HEK293 (cell line): Measurements from ENCODE around the gene ATP6V0B.

Source experiments
- KLF16 ChIP-seq: fragments of 450-650 bp; formaldehyde crosslinking; IDR thresholded peaks from 2 replicates; pipeline ENCODE4 v1.5.1; 2017; ENCODE audit warnings: missing biosample characterization, missing genetic modification characterization
- KLF8 ChIP-seq: fragments of 450-650 bp; formaldehyde crosslinking; IDR thresholded peaks from 2 replicates; pipeline ENCODE4 v1.5.1; 2016; ENCODE audit warnings: missing biosample characterization, missing genetic modification characterization
- KLF9 ChIP-seq: fragments of 450-650 bp; formaldehyde crosslinking; IDR thresholded peaks from 2 replicates; pipeline ENCODE4 v1.5.1; 2016; ENCODE audit warnings: missing biosample characterization, missing genetic modification characterization, low read depth
- PRDM2 ChIP-seq: fragments of 450-650 bp; formaldehyde crosslinking; IDR thresholded peaks from 2 replicates; pipeline ENCODE4 v1.5.1; 2016; ENCODE audit warnings: missing biosample characterization, missing genetic modification characterization, borderline replicate concordance
- PRDM6 ChIP-seq: fragments of 450-650 bp; formaldehyde crosslinking; IDR thresholded peaks from 2 replicates; pipeline ENCODE4 v1.5.1; 2017; ENCODE audit warnings: missing biosample characterization, missing genetic modification characterization
- ZNF148 ChIP-seq: fragments of 450-650 bp; formaldehyde crosslinking; IDR thresholded peaks from 2 replicates; pipeline ENCODE4 v1.5.0; 2017; ENCODE audit warnings: missing biosample characterization, missing genetic modification characterization, borderline replicate concordance
- ZNF449 ChIP-seq: fragments of 450-650 bp; formaldehyde crosslinking; IDR thresholded peaks from 2 replicates; pipeline ENCODE4 v1.5.1; 2017; ENCODE audit warnings: missing biosample characterization, mild to moderate bottlenecking, missing genetic modification characterization, moderate library complexity
- ZNF785 ChIP-seq: fragments of 450-650 bp; formaldehyde crosslinking; IDR thresholded peaks from 2 replicates; pipeline ENCODE4 v1.5.1; 2016; ENCODE audit warnings: missing biosample characterization, missing genetic modification characterization
- ZSCAN5A ChIP-seq: fragments of 450-650 bp; formaldehyde crosslinking; IDR thresholded peaks from 2 replicates; pipeline ENCODE4 v1.5.1; 2016; ENCODE audit warnings: missing biosample characterization, missing genetic modification characterization
- TF ChIP-seq, protein P1 (sequence below): fragments of 450-650 bp; formaldehyde crosslinking; IDR thresholded peaks from 2 replicates; pipeline ENCODE4 v1.5.1; 2016; ENCODE audit warnings: missing biosample characterization, missing genetic modification characterization, borderline replicate concordance
- TF ChIP-seq, protein P2 (sequence below): fragments of 450-650 bp; formaldehyde crosslinking; conservative IDR thresholded peaks from 2 replicates; pipeline ENCODE4 v1.5.1; 2016; ENCODE audit warnings: low read depth, missing biosample characterization, missing genetic modification characterization

Gene ATP6V0B

DNA sequence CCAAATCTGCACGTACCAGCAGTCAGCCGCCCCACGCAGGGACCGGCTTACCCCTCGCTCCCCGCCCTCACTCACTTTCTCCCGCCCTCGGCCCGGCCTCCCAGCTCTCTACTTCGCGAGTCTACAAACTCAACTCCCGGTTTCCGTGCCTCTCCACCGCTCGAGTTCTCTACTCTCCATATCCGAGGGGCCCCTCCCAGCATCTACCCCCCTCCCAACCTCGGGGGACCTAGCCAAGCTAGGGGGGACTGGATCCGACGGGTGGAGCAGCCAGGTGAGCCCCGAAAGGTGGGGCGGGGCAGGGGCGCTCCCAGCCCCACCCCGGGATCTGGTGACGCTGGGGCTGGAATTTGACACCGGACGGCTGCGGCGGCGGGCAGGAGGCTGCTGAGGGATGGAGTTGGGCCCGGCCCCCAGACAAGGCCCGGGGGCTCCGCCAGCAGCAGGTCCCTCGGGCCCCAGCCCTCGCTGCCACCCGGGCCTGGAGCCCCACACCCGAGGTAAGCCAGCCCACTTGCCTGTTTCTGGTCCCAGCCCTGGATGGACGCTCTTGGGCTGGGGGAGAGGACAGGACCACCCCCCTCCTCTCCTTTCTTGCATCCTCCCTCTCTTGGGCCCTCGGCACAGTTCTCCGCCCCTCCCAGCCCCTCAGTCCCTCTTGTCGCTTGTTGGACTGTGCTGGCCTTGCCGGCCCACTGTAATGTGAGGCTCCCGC lies 41.2 kb upstream of the ATP6V0B start, which contains the start of gene ARTN (continued):
- TF ChIP-seq, protein P1, sequence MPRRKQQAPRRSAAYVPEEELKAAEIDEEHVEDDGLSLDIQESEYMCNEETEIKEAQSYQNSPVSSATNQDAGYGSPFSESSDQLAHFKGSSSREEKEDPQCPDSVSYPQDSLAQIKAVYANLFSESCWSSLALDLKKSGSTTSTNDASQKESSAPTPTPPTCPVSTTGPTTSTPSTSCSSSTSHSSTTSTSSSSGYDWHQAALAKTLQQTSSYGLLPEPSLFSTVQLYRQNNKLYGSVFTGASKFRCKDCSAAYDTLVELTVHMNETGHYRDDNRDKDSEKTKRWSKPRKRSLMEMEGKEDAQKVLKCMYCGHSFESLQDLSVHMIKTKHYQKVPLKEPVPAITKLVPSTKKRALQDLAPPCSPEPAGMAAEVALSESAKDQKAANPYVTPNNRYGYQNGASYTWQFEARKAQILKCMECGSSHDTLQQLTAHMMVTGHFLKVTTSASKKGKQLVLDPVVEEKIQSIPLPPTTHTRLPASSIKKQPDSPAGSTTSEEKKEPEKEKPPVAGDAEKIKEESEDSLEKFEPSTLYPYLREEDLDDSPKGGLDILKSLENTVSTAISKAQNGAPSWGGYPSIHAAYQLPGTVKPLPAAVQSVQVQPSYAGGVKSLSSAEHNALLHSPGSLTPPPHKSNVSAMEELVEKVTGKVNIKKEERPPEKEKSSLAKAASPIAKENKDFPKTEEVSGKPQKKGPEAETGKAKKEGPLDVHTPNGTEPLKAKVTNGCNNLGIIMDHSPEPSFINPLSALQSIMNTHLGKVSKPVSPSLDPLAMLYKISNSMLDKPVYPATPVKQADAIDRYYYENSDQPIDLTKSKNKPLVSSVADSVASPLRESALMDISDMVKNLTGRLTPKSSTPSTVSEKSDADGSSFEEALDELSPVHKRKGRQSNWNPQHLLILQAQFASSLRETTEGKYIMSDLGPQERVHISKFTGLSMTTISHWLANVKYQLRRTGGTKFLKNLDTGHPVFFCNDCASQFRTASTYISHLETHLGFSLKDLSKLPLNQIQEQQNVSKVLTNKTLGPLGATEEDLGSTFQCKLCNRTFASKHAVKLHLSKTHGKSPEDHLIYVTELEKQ: no peak
- TF ChIP-seq ZNF785 (tag by site-specific recombination) (no peak), KLF9 (tag by site-specific recombination) (peak; percentile 78), ZNF148 (tag by site-specific recombination) (no peak), KLF8 (tag by site-specific recombination) (peak; percentile 89), PRDM2 (tag by site-specific recombination) (no peak), KLF16 (peak; percentile 74), ZNF449 (tag by site-specific recombination) (0 out of 2 replicates have a peak, but pooled peaks have one; percentile 40), PRDM6 (no peak), ZSCAN5A (tag by site-specific recombination) (no peak)
- TF ChIP-seq, protein P2, sequence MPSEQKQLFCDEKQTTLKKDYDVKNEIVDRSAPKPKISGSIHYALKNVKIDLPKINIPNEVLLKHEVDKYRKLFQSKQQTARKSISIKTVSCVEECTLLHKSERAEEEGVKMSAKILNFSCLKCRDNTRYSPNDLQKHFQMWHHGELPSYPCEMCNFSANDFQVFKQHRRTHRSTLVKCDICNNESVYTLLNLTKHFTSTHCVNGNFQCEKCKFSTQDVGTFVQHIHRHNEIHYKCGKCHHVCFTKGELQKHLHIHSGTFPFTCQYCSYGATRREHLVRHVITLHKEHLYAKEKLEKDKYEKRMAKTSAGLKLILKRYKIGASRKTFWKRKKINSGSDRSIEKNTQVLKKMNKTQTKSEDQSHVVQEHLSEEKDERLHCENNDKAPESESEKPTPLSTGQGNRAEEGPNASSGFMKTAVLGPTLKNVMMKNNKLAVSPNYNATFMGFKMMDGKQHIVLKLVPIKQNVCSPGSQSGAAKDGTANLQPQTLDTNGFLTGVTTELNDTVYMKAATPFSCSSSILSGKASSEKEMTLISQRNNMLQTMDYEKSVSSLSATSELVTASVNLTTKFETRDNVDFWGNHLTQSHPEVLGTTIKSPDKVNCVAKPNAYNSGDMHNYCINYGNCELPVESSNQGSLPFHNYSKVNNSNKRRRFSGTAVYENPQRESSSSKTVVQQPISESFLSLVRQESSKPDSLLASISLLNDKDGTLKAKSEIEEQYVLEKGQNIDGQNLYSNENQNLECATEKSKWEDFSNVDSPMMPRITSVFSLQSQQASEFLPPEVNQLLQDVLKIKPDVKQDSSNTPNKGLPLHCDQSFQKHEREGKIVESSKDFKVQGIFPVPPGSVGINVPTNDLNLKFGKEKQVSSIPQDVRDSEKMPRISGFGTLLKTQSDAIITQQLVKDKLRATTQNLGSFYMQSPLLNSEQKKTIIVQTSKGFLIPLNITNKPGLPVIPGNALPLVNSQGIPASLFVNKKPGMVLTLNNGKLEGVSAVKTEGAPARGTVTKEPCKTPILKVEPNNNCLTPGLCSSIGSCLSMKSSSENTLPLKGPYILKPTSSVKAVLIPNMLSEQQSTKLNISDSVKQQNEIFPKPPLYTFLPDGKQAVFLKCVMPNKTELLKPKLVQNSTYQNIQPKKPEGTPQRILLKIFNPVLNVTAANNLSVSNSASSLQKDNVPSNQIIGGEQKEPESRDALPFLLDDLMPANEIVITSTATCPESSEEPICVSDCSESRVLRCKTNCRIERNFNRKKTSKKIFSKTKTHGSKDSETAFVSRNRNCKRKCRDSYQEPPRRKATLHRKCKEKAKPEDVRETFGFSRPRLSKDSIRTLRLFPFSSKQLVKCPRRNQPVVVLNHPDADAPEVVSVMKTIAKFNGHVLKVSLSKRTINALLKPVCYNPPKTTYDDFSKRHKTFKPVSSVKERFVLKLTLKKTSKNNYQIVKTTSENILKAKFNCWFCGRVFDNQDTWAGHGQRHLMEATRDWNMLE: no peak
